Neuronal stem cell (in vitro differentiated cells): ENCODE data around the gene CARD10.
"Not testable (repeated sequence)": the region's sequence is repeated elsewhere in the genome, so short reads cannot be mapped to it uniquely, and the experiment has no call there.

ENCODE experiments used
- DNase-seq: peaks from one replicate; pipeline ENCODE4 v3.0.0-alpha.2; 2013; ENCODE audit warnings: low spot score
- H2AFZ ChIP-seq: one replicate; pipeline ENCODE4 v1.6.1; 2013; ENCODE audit warnings: mild to moderate bottlenecking, low read length, inconsistent platforms
- H2AK5ac ChIP-seq: 2 replicates; pipeline ENCODE4 v1.6.1; 2013; ENCODE audit warnings: low read depth, mild to moderate bottlenecking, inconsistent platforms, low read length, moderate library complexity, mixed read lengths
- H2BK120ac ChIP-seq: 2 replicates; pipeline ENCODE4 v1.6.1; 2013; ENCODE audit warnings: low read depth, mild to moderate bottlenecking, inconsistent platforms, low read length, moderate library complexity, mixed read lengths
- H2BK12ac ChIP-seq: one replicate; pipeline ENCODE4 v1.6.1; 2013; ENCODE audit warnings: low read length, inconsistent platforms
- H2BK15ac ChIP-seq: 2 replicates; pipeline ENCODE4 v1.6.1; 2013; ENCODE audit warnings: mild to moderate bottlenecking, low read length, inconsistent platforms, mixed read lengths
- H2BK5ac ChIP-seq: one replicate; pipeline ENCODE4 v1.6.1; 2013; ENCODE audit warnings: inconsistent platforms, mild to moderate bottlenecking, low read length, moderate library complexity
- H3K14ac ChIP-seq: one replicate; pipeline ENCODE4 v1.6.1; 2013; ENCODE audit warnings: low read length, inconsistent platforms
- H3K18ac ChIP-seq: 2 replicates; pipeline ENCODE4 v1.6.1; 2013; ENCODE audit warnings: low read length, inconsistent platforms
- H3K23ac ChIP-seq: 2 replicates; pipeline ENCODE4 v1.6.1; 2013; ENCODE audit warnings: low read depth, mild to moderate bottlenecking, mixed read lengths, low read length, inconsistent platforms; ENCODE audit not compliant: poor library complexity
- H3K27ac ChIP-seq: replicated peaks from 3 replicates; pipeline ENCODE4 v1.5.1; 2013; ENCODE audit warnings: low read length, inconsistent platforms
- H3K27me3 ChIP-seq, 3 experiments: 2 replicates each; pipeline ENCODE4 v1.6.1; 2013; ENCODE audit warnings: low read length in 3 of 3, mild to moderate bottlenecking in 2 of 3, inconsistent platforms in 1 of 3, low read depth in 1 of 3, mixed read lengths in 1 of 3, moderate library complexity in 1 of 3; ENCODE audit not compliant: control insufficient read depth in 3 of 3, insufficient read depth in 3 of 3
- H3K36me3 ChIP-seq, 2 donors: replicated peaks in 1 of 2; 2 replicates each; pipeline ENCODE4 v1.6.1; 2013; ENCODE audit warnings: low read length in 2 of 2; ENCODE audit not compliant: control insufficient read depth in 2 of 2, insufficient read depth in 2 of 2
- H3K4ac ChIP-seq: 2 replicates; pipeline ENCODE4 v1.6.1; 2013; ENCODE audit warnings: inconsistent platforms, mild to moderate bottlenecking, low read length, moderate library complexity
- H3K4me1 ChIP-seq, 2 donors: 1 replicate in 1 of 2; 2 replicates in 1 of 2; pipeline ENCODE4 v1.6.1; 2013; ENCODE audit warnings: low read length in 2 of 2, low read depth in 1 of 2; ENCODE audit not compliant: control insufficient read depth in 2 of 2, insufficient read depth in 1 of 2
- H3K4me2 ChIP-seq: one replicate; pipeline ENCODE4 v1.6.1; 2013; ENCODE audit warnings: mild to moderate bottlenecking, low read length, inconsistent platforms; ENCODE audit not compliant: insufficient read depth, poor library complexity, severe bottlenecking
- H3K4me3 ChIP-seq, 2 donors: 2 replicates each; pipeline ENCODE4 v1.5.1; 2013; ENCODE audit warnings: low read length in 2 of 2, mild to moderate bottlenecking in 2 of 2, inconsistent platforms in 1 of 2, moderate library complexity in 1 of 2
- H3K79me1 ChIP-seq: one replicate; pipeline ENCODE4 v1.6.1; 2013; ENCODE audit warnings: low read depth, mild to moderate bottlenecking, inconsistent platforms, low read length, moderate library complexity
- H3K9ac ChIP-seq: one replicate; pipeline ENCODE4 v1.6.1; 2013; ENCODE audit warnings: mild to moderate bottlenecking, low read depth, low read length, inconsistent platforms; ENCODE audit not compliant: poor library complexity
- H3K9me3 ChIP-seq, 2 donors: replicated peaks in 1 of 2; 2 replicates each; pipeline versions ENCODE3 to v1.6.1; 2013; ENCODE audit warnings: low read length in 2 of 2, mild to moderate bottlenecking in 2 of 2, inconsistent platforms in 1 of 2, low read depth in 1 of 2, mixed read lengths in 1 of 2, moderate library complexity in 1 of 2; ENCODE audit not compliant: control insufficient read depth in 2 of 2, insufficient read depth in 1 of 2
- H4K8ac ChIP-seq: one replicate; pipeline ENCODE4 v1.6.1; 2013; ENCODE audit warnings: low read depth, mild to moderate bottlenecking, inconsistent platforms, low read length, moderate library complexity
- H4K91ac ChIP-seq: one replicate; pipeline ENCODE4 v1.6.1; 2013; ENCODE audit warnings: low read length, low read depth, mild to moderate bottlenecking, inconsistent platforms; ENCODE audit not compliant: poor library complexity
- WGBS, 2 donors: extraction: QIAGEN DNeasy Blood & Tissue Kit; methylation state at CpG; one replicate each; pipeline ENCODE4 v1.1.7; 2013; ENCODE audit warnings: missing lambda C conversion rate in 2 of 2, mixed read lengths in 1 of 2; ENCODE audit not compliant: insufficient read length in 2 of 2, insufficient replicate concordance in 1 of 2; ENCODE audit errors: extremely low coverage in 2 of 2; 5-methylcytosine and 5-hydroxymethylcytosine counted together

The CARD10 gene

GRCh38 chr22:37529652-37530345 lies 10.6 kb upstream of the CARD10 start:
- Histone ChIP-seq H2BK12ac (no peak overlapping the region), H2AK5ac (no peak overlapping the region), H2BK5ac (no peak overlapping the region), H3K4me1 (peaks cover 0 to 1% of the 10 kb centered on the region in 2 donors), H4K8ac (no peak overlapping the region), H4K91ac (no peak overlapping the region), H3K4me3 (no peak overlapping the region), H3K4me2 (no peak overlapping the region), H3K27me3 (no peaks in the 10 kb centered on the region), H2BK15ac (no peak overlapping the region), H2BK120ac (no peak overlapping the region), H3K79me1 (no peaks in the 10 kb centered on the region), H3K9ac (no peak overlapping the region), H3K27ac (no peak overlapping the region), H3K4ac (no peak overlapping the region), H3K18ac (no peak overlapping the region), H3K9me3 (no peaks in the 10 kb centered on the region), H3K23ac (no peak overlapping the region), H3K36me3 (no peaks in the 10 kb centered on the region), H3K14ac (no peak overlapping the region), H2AFZ (no peak overlapping the region)
- no peak for DNase-seq
- WGBS, 2 donors: no CpG with 5 or more reads among the region's 2 CpGs

- H2AFZ ChIP-seq, H2BK15ac ChIP-seq: not testable (repeated sequence)
Observed at GRCh38 chr22:37527952-37528351, 8.7 kb upstream of the CARD10 start.

GRCh38 chr22:37527081-37527752 lies 8.0 kb upstream of the CARD10 start:
- DNase-seq, H4K91ac ChIP-seq, H3K23ac ChIP-seq, H3K14ac ChIP-seq, H2BK15ac ChIP-seq, H2BK120ac ChIP-seq, H3K79me1 ChIP-seq, H2BK12ac ChIP-seq, H3K9me3 ChIP-seq, H3K36me3 ChIP-seq, H3K9ac ChIP-seq, H3K4ac ChIP-seq, H3K18ac ChIP-seq, H2AK5ac ChIP-seq, H3K27ac ChIP-seq, H2BK5ac ChIP-seq, H4K8ac ChIP-seq, H2AFZ ChIP-seq, H3K4me3 ChIP-seq, H3K27me3 ChIP-seq, H3K4me1 ChIP-seq, H3K4me2 ChIP-seq: not testable (repeated sequence)
- WGBS, 2 donors: no CpG with 5 or more reads among the region's 9 CpGs

More at GRCh38 chr22:37527952-37528351, 8.7 kb upstream of the CARD10 start:
- not testable (repeated sequence) for H3K27me3 ChIP-seq, H2AK5ac ChIP-seq, H3K18ac ChIP-seq, H3K14ac ChIP-seq, H2BK5ac ChIP-seq, H2BK120ac ChIP-seq, H3K79me1 ChIP-seq, H3K4ac ChIP-seq, H2BK12ac ChIP-seq, H3K4me3 ChIP-seq, H3K27ac ChIP-seq, DNase-seq, H4K8ac ChIP-seq, H4K91ac ChIP-seq, H3K4me1 ChIP-seq, H3K4me2 ChIP-seq, H3K36me3 ChIP-seq, H3K9ac ChIP-seq, H3K23ac ChIP-seq, H3K9me3 ChIP-seq
- no CpG with 5 or more reads among the region's 9 CpGs for WGBS, 2 donors

- Histone ChIP-seq H3K79me1 (no peaks in the 10 kb centered on the region), H3K14ac (no peak overlapping the region), H2BK120ac (no peak overlapping the region), H3K36me3 (no peaks in the 10 kb centered on the region), H2BK12ac (no peak overlapping the region), H4K8ac (no peak overlapping the region), H2BK15ac (no peak overlapping the region), H3K4me1 (peaks cover 0 to 1% of the 10 kb centered on the region in 2 donors), H3K4me2 (no peak overlapping the region), H2AK5ac (peak overlapping the region; percentile 4), H2BK5ac (no peak overlapping the region), H4K91ac (no peak overlapping the region), H3K23ac (no peak overlapping the region), H3K4ac (no peak overlapping the region), H3K9ac (no peak overlapping the region), H3K27me3 (peaks cover 0 to 9% (median 0%) of the 10 kb centered on the region in 3 experiments), H3K18ac (no peak overlapping the region), H3K4me3 (peak overlapping the region in 1 of 2 donors; percentile 34), H2AFZ (no peak overlapping the region), H3K9me3 (no peaks in the 10 kb centered on the region), H3K27ac (no peak overlapping the region)
- DNase-seq: no peak
- WGBS, 2 donors: no CpG with 5 or more reads among the region's 12 CpGs
Observed at GRCh38 chr22:37526376-37526775, 7.2 kb upstream of the CARD10 start.
